Left ventricle myocardium inferior (tissue), 1 donor: ENCODE results near the gene ACER3. TPM values are rescaled to one million over a fixed set of nuclear protein-coding genes. Genes with fewer than 3 reads are reported as not detected.

Source experiments
- DNase-seq: peaks from one replicate; pipeline ENCODE4 v3.0.0-alpha.2; 2020
- H3K27ac ChIP-seq: fragments of 200-600 bp; replicated peaks from 2 replicates; pipeline ENCODE4 v1.8.0; 2021
- H3K27me3 ChIP-seq: fragments of 200-600 bp; 2 replicates; pipeline ENCODE4 v1.8.0; 2021; ENCODE audit warnings: low read depth
- H3K36me3 ChIP-seq: fragments of 200-600 bp; 2 replicates; pipeline ENCODE4 v1.8.0; 2021
- H3K4me1 ChIP-seq: fragments of 200-600 bp; 2 replicates; pipeline ENCODE4 v1.8.0; 2021
- H3K4me3 ChIP-seq: fragments of 200-600 bp; 2 replicates; pipeline ENCODE4 v1.8.0; 2021; ENCODE audit warnings: mild to moderate bottlenecking, moderate library complexity
- H3K9me3 ChIP-seq: fragments of 200-600 bp; replicated peaks from 2 replicates; pipeline ENCODE4 v1.8.0; 2021
- intact Hi-C: fragments of 100-400 bp; cut with micrococcal nuclease; formaldehyde crosslinking; loops from one replicate; pipeline ENCODE4 v1.11.0; 2022
- total RNA-seq: library from RNA; stranded (reverse); fragmentation: NEBNext Ultra II Directional; extraction: Animal tissue kit (Norgen Biotek cat#: 25700); gene quantifications from one replicate; pipeline ENCODE4 v1.2.1, GENCODE V29; 2021
- TF ChIP-seq, protein P1 (sequence below): fragments of 200-600 bp; IDR thresholded peaks from 2 replicates; pipeline ENCODE4 v1.8.0; 2021; ENCODE audit warnings: antibody characterized with exemption, mild to moderate bottlenecking, borderline replicate concordance
- donor health status: DM: no; HTN: yes; CAD: no; lungs with severe emphysema.

Gene ACER3
- total RNA-seq, 1 donor from 2014 or later: 8.5 TPM

DNA sequence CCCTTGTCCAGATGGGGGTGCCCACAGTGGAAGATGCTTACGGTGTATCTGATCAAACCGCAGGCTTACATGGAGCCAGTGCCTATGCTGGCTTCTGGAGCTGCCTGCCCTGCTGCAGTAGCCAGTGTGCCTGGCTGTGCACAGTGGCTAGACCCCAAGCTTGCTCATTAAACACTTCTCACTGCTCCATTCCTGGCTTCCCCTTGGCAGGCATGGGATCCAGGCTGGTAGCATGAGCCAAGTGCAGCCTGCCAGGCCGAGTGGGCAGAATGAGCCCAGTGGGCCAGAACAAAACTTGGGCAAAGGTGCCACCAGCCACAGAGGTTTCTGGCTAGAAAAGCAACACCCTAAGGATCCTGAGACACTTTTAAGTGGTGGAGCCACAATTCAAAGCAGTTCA is 118.1 kb downstream of the ACER3 start:
- H3K9me3 ChIP-seq: no peaks in the 10 kb centered on the region
- peaks cover 6% of the 10 kb centered on the region for H3K4me1 ChIP-seq
- H3K27ac ChIP-seq: no peak overlapping the region
- H3K36me3 ChIP-seq: no peaks in the 10 kb centered on the region
- no peak overlapping the region for H3K4me3 ChIP-seq
- intact Hi-C loops: no loop called here
- no peaks in the 10 kb centered on the region for H3K27me3 ChIP-seq
- TF ChIP-seq, protein P1, sequence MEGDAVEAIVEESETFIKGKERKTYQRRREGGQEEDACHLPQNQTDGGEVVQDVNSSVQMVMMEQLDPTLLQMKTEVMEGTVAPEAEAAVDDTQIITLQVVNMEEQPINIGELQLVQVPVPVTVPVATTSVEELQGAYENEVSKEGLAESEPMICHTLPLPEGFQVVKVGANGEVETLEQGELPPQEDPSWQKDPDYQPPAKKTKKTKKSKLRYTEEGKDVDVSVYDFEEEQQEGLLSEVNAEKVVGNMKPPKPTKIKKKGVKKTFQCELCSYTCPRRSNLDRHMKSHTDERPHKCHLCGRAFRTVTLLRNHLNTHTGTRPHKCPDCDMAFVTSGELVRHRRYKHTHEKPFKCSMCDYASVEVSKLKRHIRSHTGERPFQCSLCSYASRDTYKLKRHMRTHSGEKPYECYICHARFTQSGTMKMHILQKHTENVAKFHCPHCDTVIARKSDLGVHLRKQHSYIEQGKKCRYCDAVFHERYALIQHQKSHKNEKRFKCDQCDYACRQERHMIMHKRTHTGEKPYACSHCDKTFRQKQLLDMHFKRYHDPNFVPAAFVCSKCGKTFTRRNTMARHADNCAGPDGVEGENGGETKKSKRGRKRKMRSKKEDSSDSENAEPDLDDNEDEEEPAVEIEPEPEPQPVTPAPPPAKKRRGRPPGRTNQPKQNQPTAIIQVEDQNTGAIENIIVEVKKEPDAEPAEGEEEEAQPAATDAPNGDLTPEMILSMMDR: no peak
- no peak for DNase-seq

DNA sequence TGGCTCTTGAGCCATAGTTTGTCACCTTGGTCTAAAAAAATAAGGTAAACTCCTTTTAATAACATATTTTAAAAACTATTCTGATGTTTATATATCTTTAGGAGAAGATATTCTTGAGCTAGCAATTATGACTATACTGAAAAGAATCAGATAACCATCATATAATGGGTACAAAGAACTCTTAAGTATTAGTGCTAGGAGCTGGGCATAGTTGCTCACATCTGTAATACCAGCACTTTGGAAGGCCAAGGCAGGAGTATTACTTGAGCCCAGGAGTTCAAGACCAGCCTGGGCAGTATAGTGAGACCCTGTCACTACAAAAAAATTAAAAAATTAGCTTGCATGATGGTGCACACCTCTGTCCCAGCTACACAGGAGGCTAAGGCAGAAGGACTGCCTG is 119.5 kb downstream of the ACER3 start:
- TF ChIP-seq, protein P1: no peak
- Histone ChIP-seq H3K36me3 (no peaks in the 10 kb centered on the region), H3K27ac (no peak overlapping the region), H3K4me1 (peaks cover 6% of the 10 kb centered on the region), H3K27me3 (no peaks in the 10 kb centered on the region), H3K4me3 (no peak overlapping the region), H3K9me3 (no peaks in the 10 kb centered on the region)
- intact Hi-C loops: no loop called here
- DNase-seq: no peak

DNA sequence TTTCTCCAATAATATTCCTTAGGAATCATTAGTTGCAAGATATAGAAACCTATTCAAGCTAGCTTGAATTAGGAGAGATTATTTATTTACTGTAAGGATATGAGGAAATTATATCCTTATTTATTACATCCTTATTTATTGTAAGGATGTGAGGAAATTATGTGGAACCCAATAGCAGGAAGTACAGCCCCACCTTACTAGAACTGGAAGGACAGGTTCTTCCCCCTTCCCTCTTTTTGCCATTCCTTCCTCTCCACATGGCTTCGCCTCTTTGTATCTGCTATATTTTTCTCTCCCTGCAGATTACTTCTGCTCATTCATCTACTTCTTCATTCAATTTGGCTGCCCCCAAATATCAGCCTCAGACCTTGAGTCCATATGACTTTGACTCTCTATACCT is 124.0 kb downstream of the ACER3 start:
- TF ChIP-seq, protein P1: no peak
- Histone ChIP-seq H3K9me3 (no peaks in the 10 kb centered on the region), H3K36me3 (peaks cover 13% of the 10 kb centered on the region), H3K4me1 (no peaks in the 10 kb centered on the region), H3K27me3 (no peaks in the 10 kb centered on the region), H3K27ac (no peak overlapping the region), H3K4me3 (no peak overlapping the region)
- intact Hi-C loops: no loop called here
- no peak for DNase-seq

DNA sequence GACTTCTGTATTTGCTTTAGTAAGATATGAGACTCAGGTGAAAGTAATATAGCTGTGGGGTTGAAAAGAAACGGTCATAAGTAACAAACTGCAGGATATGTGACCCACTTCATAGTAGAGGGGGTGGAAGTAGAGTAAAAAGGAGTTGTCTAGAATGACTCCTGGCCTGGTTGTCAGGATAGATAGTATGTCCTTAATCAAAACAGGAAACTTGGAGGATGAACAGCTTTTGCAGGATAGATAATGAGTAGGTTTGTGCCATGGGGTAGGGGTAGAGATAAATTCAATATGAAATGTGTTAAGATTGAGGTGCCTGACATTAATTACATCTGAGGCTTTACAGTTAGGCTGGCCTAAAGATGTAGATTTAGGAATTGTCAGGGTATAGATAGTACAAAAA is 126.5 kb downstream of the ACER3 start:
- no peak for DNase-seq
- no peaks in the 10 kb centered on the region for H3K4me1 ChIP-seq
- no peaks in the 10 kb centered on the region for H3K27me3 ChIP-seq
- H3K27ac ChIP-seq: no peak overlapping the region
- TF ChIP-seq, protein P1: no peak
- H3K9me3 ChIP-seq: no peaks in the 10 kb centered on the region
- H3K4me3 ChIP-seq: no peak overlapping the region
- intact Hi-C loops: no loop called here
- H3K36me3 ChIP-seq: peaks cover 20% of the 10 kb centered on the region

DNA sequence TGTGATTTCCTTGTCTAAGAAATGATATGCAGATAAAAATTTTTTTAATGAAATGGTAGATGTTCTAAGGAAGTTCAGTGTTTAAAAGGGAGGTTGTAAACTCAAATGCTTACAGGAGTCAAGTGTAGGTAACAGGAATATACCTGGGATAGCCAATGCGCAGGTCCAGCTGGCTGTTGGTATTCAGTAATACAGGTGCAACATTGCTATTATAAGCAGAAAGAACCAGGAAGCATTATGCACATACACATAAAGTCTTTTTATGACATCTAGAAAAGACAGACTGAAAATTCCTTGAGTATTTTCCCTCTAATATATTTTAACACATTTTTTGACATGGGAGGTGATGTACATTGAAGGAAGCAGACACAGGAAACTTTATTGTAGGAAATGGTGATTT is 129.9 kb downstream of the ACER3 start:
- no peak overlapping the region for H3K4me3 ChIP-seq
- no peaks in the 10 kb centered on the region for H3K27me3 ChIP-seq
- H3K9me3 ChIP-seq: no peaks in the 10 kb centered on the region
- H3K27ac ChIP-seq: no peak overlapping the region
- intact Hi-C loops: no loop called here
- no peak for DNase-seq
- peaks cover 33% of the 10 kb centered on the region for H3K36me3 ChIP-seq
- H3K4me1 ChIP-seq: no peaks in the 10 kb centered on the region
- TF ChIP-seq, protein P1: no peak
